OCI-LY1 (cell line): ENCODE data around the gene ACSL6.

Experiments used
- H2AFZ ChIP-seq: fragments of 200-600 bp; sonication (generic), shearing (Covaris generic); 2 replicates; pipeline ENCODE4 v1.6.0; 2014; ENCODE audit warnings: antibody characterized with exemption, mild to moderate bottlenecking, low read length
- H3F3A ChIP-seq: fragments of 200-600 bp; sonication (generic), shearing (Covaris generic); 2 replicates; pipeline ENCODE4 v1.6.0; 2014; ENCODE audit warnings: mild to moderate bottlenecking, antibody characterized with exemption, low read length, moderate library complexity; ENCODE audit not compliant: insufficient read depth
- H3K27ac ChIP-seq: fragments of 200-600 bp; sonication (generic); 2 replicates; pipeline ENCODE4 v1.5.1; 2014; ENCODE audit warnings: low read length, mixed run types, mild to moderate bottlenecking, low read depth; ENCODE audit not compliant: poor library complexity, severe bottlenecking
- H3K27me3 ChIP-seq: fragments of 200-600 bp; sonication (generic); 2 replicates; pipeline ENCODE4 v1.6.0; 2014; ENCODE audit warnings: antibody characterized with exemption, mild to moderate bottlenecking, low read length, moderate library complexity; ENCODE audit not compliant: insufficient read depth
- H3K36me3 ChIP-seq: fragments of 200-600 bp; sonication (generic); 2 replicates; pipeline ENCODE4 v1.6.1; 2014; ENCODE audit warnings: mild to moderate bottlenecking, antibody characterized with exemption, low read length, moderate library complexity, mixed read lengths; ENCODE audit not compliant: insufficient read depth
- H3K4me1 ChIP-seq: fragments of 200-600 bp; sonication (generic); 2 replicates; pipeline ENCODE4 v1.5.1; 2014; ENCODE audit warnings: mild to moderate bottlenecking, low read length, moderate library complexity; ENCODE audit not compliant: insufficient read depth, severe bottlenecking
- H3K4me2 ChIP-seq: fragments of 200-600 bp; sonication (generic), shearing (Covaris generic); 2 replicates; pipeline ENCODE4 v1.6.1; 2014; ENCODE audit warnings: low read length
- H3K4me3 ChIP-seq: fragments of 200-600 bp; sonication (generic); 2 replicates; pipeline ENCODE4 v1.5.1; 2014; ENCODE audit warnings: low read length, low read depth, mild to moderate bottlenecking, mixed read lengths; ENCODE audit not compliant: poor library complexity, severe bottlenecking
- H3K79me2 ChIP-seq: fragments of 200-600 bp; shearing (Covaris generic); 2 replicates; pipeline ENCODE4 v1.6.1; 2016; ENCODE audit warnings: mixed run types, low read length, mixed read lengths; ENCODE audit not compliant: insufficient read depth
- H3K9ac ChIP-seq: fragments of 200-600 bp; sonication (generic), shearing (Covaris generic); 2 replicates; pipeline ENCODE4 v1.6.1; 2014; ENCODE audit warnings: mild to moderate bottlenecking, low read length, mixed read lengths
- H3K9me2 ChIP-seq: fragments of 200-600 bp; sonication (generic), shearing (Covaris generic); 2 replicates; pipeline ENCODE4 v1.6.1; 2014; ENCODE audit warnings: low read depth, mild to moderate bottlenecking, low read length, mixed read lengths
- H3K9me3 ChIP-seq: fragments of 200-600 bp; shearing (Covaris generic); 2 replicates; pipeline ENCODE4 v1.6.1; 2014; ENCODE audit warnings: low read length, mixed read lengths
- H4K20me1 ChIP-seq: fragments of 200-600 bp; sonication (generic), shearing (Covaris generic); 2 replicates; pipeline ENCODE4 v1.6.0; 2016; ENCODE audit warnings: mild to moderate bottlenecking, low read length; ENCODE audit not compliant: insufficient read depth
- EZH2 ChIP-seq: fragments of 200-600 bp; sonication (generic), shearing (Covaris generic); IDR thresholded peaks from 2 replicates; pipeline ENCODE4 v1.8.0; 2017; ENCODE audit warnings: borderline replicate concordance, mixed run types, mild to moderate bottlenecking, antibody characterized with exemption, low read length, moderate library complexity, mixed read lengths
- TF ChIP-seq, protein P1 (sequence below): fragments of 200-600 bp; sonication (generic), shearing (Covaris generic); IDR thresholded peaks from 2 replicates; pipeline ENCODE4 v1.5.1; 2017; ENCODE audit warnings: mild to moderate bottlenecking, antibody characterized with exemption, low read length, moderate library complexity, mixed read lengths

ACSL6 gene

GRCh38 chr5:131974622-131974955 is 36.9 kb downstream of the ACSL6 start:
- Histone ChIP-seq H4K20me1 (no peaks in the 10 kb centered on the region), H3K4me2 (no peak overlapping the region), H3K27ac (no peak overlapping the region), H3K79me2 (no peaks in the 10 kb centered on the region), H3K9me2 (no peaks in the 10 kb centered on the region), H3K9ac (no peak overlapping the region), H2AFZ (no peak overlapping the region), H3K27me3 (no peaks in the 10 kb centered on the region), H3K36me3 (no peaks in the 10 kb centered on the region), H3K4me1 (no peaks in the 10 kb centered on the region), H3F3A (no peaks in the 10 kb centered on the region), H3K9me3 (no peaks in the 10 kb centered on the region), H3K4me3 (no peak overlapping the region)
- no peak for TF ChIP-seq EZH2
- TF ChIP-seq, protein P1, sequence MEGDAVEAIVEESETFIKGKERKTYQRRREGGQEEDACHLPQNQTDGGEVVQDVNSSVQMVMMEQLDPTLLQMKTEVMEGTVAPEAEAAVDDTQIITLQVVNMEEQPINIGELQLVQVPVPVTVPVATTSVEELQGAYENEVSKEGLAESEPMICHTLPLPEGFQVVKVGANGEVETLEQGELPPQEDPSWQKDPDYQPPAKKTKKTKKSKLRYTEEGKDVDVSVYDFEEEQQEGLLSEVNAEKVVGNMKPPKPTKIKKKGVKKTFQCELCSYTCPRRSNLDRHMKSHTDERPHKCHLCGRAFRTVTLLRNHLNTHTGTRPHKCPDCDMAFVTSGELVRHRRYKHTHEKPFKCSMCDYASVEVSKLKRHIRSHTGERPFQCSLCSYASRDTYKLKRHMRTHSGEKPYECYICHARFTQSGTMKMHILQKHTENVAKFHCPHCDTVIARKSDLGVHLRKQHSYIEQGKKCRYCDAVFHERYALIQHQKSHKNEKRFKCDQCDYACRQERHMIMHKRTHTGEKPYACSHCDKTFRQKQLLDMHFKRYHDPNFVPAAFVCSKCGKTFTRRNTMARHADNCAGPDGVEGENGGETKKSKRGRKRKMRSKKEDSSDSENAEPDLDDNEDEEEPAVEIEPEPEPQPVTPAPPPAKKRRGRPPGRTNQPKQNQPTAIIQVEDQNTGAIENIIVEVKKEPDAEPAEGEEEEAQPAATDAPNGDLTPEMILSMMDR = no peak

DNA sequence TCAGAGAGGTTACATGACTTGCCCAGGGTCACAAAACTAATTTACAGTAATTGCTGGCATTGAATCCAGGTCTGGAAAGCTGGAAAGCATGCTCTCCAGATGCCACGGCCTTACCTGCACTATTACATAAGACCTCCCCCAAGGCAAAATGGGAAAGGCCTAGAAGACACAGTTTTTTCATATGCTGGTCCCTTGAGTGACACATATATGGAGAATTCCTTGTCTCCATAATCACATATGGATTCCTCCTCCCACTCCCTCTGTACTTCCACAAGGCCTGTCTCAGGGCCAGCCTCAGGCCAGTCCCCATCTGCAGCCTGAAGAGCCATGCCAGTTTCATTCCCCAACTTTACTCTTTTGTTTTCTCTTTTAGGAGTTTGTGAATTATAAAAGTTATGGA is 37.4 kb downstream of the ACSL6 start:
- no peak overlapping the region for H3K27ac ChIP-seq
- no peaks in the 10 kb centered on the region for H3K9me3 ChIP-seq
- H3K9ac ChIP-seq = no peak overlapping the region
- no peaks in the 10 kb centered on the region for H3K36me3 ChIP-seq
- no peaks in the 10 kb centered on the region for H3K4me1 ChIP-seq
- no peaks in the 10 kb centered on the region for H3F3A ChIP-seq
- no peaks in the 10 kb centered on the region for H3K9me2 ChIP-seq
- no peaks in the 10 kb centered on the region for H3K79me2 ChIP-seq
- no peak overlapping the region for H3K4me3 ChIP-seq
- no peak overlapping the region for H3K4me2 ChIP-seq
- no peaks in the 10 kb centered on the region for H3K27me3 ChIP-seq
- TF ChIP-seq, protein P1 = no peak
- TF ChIP-seq EZH2 = no peak
- no peaks in the 10 kb centered on the region for H4K20me1 ChIP-seq
- no peak overlapping the region for H2AFZ ChIP-seq

- H3F3A ChIP-seq = no peaks in the 10 kb centered on the region
- no peaks in the 10 kb centered on the region for H3K79me2 ChIP-seq
- no peaks in the 10 kb centered on the region for H3K27me3 ChIP-seq
- no peaks in the 10 kb centered on the region for H3K9me3 ChIP-seq
- H3K4me3 ChIP-seq = no peak overlapping the region
- TF ChIP-seq EZH2 = no peak
- TF ChIP-seq, protein P1 = no peak
- H3K4me1 ChIP-seq = no peaks in the 10 kb centered on the region
- no peaks in the 10 kb centered on the region for H3K9me2 ChIP-seq
- H2AFZ ChIP-seq = no peak overlapping the region
- no peaks in the 10 kb centered on the region for H4K20me1 ChIP-seq
- no peak overlapping the region for H3K9ac ChIP-seq
- no peak overlapping the region for H3K4me2 ChIP-seq
- H3K36me3 ChIP-seq = no peaks in the 10 kb centered on the region
- H3K27ac ChIP-seq = no peak overlapping the region
Observed at GRCh38 chr5:131973089-131973712, 38.3 kb downstream of the ACSL6 start.
